Ureter (tissue), 1 donor: ENCODE results near the gene PTPRR. TPM values are rescaled to one million over a fixed set of nuclear protein-coding genes. Genes with fewer than 3 reads are reported as not detected.

Experiments used
- DNase-seq: peaks from one replicate; pipeline ENCODE4 v3.0.0-alpha.2; 2020; ENCODE audit warnings: low spot score
- total RNA-seq: library from RNA; stranded (reverse); gene quantifications from one replicate; pipeline ENCODE4 v1.2.4, GENCODE V29; 2023
- donor health status: DM: yes; HTN: yes; CAD: no.

The PTPRR gene
- total RNA-seq, 1 donor from 2014 or later: 1.7 TPM

GRCh38 chr12:70605976-70606375, 314.6 kb downstream of the PTPRR start:
- DNase-seq: no peak

GRCh38 chr12:70604662-70605061, 315.9 kb downstream of the PTPRR start:
- no peak for DNase-seq

DNA sequence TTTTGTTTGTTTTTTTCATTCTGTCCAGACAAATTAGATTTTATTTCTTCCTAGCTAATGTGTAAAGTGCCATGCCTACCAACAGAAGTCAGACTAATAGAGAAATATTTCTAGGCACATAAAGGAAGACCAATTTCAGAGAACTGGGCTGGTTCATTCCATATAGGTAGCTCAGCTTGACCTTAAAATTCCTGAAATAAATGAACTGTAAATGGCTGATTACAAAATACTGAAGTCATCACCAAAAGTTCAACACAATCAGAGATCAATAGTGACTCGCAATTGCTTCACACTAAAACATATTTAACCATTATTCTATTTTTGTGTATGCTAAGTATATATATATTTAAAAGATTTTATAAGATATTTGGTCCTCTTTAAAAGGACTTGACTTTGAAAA, 317.5 kb downstream of the PTPRR start:
- no peak for DNase-seq

GRCh38 chr12:70598467-70599193, 321.9 kb downstream of the PTPRR start:
- no peak for DNase-seq

- DNase-seq: no peak
These were observed 327.9 kb downstream of the PTPRR start for GRCh38 chr12:70592664-70593063.

DNA sequence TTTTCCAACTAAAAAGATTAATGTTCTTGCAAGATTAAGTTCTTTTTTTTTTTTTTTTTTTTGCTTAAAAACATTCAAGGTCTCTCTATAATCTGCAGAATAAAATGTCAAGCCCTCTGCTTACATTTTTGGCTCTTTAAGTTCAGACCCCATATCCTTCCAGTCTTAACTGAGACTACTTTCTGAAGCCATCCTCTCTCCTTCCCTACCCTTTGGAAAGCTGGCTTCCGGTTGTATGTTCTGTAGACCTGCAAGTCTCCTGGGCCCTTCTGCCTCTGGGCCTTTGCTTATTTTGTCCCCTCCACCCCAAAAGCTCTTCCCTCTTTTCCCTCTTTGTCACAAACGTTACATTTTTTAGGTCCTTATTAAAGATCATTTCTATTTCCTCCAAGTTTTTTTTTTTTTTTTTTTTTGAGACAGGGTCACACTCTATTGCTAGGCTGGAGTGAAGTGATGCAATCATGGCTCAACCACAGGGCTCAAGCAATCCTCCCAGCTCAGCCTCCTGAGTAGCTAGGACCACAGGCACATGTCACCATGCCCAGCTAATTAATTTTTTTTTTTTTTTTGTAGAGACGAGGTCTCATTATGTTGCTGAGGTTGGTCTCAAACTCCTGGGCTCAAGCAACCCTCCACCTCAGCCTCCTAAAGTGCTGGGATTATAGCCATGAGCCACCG, 329.9 kb downstream of the PTPRR start:
- no peak for DNase-seq

DNA sequence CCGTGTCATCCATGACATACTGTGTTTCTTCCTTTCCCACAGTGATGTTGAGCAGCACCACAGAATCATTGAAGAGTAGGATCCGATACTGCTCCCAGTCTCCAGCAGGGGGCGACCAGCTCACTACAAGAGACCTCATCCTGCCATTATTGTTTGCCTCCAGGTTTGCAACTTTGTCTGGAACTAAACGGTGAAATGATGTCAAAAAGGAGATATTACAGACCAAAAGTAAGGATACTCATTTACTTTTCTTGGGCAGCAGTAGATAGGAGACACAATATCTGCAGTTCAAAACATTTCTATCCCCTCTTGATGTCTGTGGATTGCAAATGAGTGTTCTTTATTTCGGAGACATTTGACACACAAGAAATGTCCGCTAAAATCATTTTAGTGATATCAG, 330.5 kb downstream of the PTPRR start:
- DNase-seq: peak; percentile 60

Other genes starting within 250 kb of the PTPRR start
- 2.1 TPM for gene TSPAN8, start 237.3 kb upstream of the PTPRR start, total RNA-seq